GM10847 (cell line): Measurements from ENCODE around the gene DHRS1.

Experiments used
- POLR2A ChIP-seq: IDR thresholded peaks from 2 replicates; pipeline ENCODE4 v1.6.1; 2011; ENCODE audit not compliant: insufficient read length; ENCODE audit errors: extremely low read depth

The DHRS1 gene

GRCh38 chr14:24315807-24316596 is 16.4 kb upstream of the DHRS1 start:
- no peak for TF ChIP-seq POLR2A

GRCh38 chr14:24315243-24315806 is 15.7 kb upstream of the DHRS1 start:
- TF ChIP-seq POLR2A = no peak

DNA sequence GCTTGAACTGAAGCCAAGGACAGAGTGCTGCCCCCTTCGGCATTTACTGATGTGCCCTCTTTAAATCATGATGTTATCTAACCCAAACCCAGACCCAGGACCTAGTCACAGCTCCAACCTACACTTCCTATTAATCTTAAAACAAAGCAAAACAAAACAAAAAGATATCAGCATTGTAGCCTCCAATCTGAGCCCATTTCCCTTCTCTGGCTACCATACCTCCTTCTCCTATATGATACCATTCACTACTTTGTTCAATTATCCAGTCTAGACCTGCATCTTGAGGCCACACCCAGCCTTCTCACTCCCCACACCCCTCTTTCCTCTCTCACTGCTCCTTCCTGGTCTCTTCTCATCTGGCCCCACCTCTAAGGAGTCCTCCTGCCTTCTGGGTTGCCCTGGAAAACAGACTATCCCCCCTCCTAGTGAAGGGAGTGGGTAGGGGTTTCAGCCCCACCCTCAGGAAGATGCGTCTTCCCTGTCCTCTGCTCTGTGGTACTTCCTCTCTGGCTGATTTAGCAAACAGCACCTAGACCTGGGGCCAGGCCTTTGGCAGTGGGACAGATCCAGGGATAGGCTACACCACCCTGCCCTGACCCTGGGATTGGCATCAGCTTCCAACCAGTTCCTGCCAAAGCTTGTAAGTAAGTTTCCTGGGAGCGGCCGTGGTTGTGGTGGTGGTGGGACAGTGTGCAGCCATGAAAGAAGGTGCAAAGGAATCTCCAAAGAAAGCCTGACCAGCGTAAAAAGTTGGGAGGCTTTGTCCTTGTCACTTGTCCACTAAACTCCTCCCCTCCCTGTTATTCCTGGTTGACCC is 15.0 kb upstream of the DHRS1 start:
- TF ChIP-seq POLR2A = no peak

DNA sequence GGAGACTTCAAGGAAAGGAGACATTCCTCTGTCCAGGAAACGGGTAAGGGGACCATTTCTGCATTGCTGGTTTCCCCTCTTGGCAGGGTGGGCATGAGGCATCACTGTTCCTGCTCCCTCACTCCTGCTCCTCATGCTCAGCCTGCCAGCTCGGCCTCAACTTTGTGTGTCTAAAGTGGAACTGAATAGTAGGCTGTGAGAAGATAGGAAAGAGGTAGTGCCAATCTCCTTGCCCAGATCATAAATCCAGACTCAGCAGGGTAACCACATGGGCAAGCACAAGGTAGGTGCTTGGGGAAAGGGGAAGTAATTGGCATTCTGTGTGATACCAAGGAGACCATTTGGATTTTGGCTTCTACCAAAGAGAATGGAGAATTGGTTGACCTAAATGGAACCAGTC is 14.3 kb upstream of the DHRS1 start:
- TF ChIP-seq POLR2A = no peak

- no peak for TF ChIP-seq POLR2A
Measured at GRCh38 chr14:24312736-24313507, 13.3 kb upstream of the DHRS1 start.

DNA sequence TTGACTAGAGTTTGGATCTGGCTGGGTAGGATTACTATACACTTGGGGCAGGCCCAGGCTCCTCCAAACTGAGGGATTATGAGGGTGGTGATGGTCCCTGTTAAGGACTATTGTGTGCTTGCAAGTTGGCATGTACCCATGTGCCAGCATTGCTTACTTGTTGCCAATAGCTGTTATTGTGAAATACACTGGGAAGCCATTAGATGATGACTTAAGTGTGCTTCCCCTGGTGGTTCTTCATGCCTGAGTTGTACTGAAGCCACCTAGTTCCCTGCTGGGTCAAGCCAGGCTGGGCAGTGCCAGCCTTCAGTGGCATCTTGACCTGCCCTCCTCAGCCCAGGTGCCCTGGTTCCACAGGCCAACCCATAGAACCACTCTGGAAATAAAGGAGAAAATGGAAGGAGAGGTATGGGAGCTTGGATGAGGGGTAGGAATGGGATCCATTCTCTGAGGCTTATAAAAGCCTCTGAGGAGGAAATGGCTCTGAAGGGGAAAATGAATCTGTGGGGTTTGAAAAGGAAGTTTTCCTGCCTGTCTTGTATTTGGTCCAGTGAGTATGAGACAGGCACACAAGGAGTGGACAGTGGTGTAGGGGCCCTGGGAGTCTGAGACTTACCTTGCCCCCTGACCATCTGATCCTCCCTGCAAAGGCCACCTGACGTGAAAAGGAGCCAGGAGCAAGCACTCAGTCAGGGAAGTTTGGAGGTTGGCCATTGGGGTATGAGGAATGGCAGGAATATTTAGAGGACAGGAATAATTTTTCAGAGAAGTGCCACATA is 12.4 kb upstream of the DHRS1 start:
- no peak for TF ChIP-seq POLR2A

DNA sequence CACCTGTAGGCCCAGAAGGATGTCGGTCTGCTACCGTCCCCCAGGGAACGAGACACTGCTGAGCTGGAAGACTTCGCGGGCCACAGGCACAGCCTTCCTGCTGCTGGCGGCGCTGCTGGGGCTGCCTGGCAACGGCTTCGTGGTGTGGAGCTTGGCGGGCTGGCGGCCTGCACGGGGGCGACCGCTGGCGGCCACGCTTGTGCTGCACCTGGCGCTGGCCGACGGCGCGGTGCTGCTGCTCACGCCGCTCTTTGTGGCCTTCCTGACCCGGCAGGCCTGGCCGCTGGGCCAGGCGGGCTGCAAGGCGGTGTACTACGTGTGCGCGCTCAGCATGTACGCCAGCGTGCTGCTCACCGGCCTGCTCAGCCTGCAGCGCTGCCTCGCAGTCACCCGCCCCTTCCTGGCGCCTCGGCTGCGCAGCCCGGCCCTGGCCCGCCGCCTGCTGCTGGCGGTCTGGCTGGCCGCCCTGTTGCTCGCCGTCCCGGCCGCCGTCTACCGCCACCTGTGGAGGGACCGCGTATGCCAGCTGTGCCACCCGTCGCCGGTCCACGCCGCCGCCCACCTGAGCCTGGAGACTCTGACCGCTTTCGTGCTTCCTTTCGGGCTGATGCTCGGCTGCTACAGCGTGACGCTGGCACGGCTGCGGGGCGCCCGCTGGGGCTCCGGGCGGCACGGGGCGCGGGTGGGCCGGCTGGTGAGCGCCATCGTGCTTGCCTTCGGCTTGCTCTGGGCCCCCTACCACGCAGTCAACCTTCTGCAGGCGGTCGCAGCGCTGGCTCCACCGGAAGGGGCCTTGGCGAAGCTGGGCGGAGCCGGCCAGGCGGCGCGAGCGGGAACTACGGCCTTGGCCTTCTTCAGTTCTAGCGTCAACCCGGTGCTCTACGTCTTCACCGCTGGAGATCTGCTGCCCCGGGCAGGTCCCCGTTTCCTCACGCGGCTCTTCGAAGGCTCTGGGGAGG is 11.3 kb upstream of the DHRS1 start, which contains the start of gene LTB4R:
Gene LTB4R (plus strand): TSS at position 857 of the 959 bp plus-strand sequence. CDS start 4,150 bp downstream, outside the sequence.
- TF ChIP-seq POLR2A = peak; percentile 39

GRCh38 chr14:24310265-24310645 is 10.7 kb upstream of the DHRS1 start:
- TF ChIP-seq POLR2A = no peak

DNA sequence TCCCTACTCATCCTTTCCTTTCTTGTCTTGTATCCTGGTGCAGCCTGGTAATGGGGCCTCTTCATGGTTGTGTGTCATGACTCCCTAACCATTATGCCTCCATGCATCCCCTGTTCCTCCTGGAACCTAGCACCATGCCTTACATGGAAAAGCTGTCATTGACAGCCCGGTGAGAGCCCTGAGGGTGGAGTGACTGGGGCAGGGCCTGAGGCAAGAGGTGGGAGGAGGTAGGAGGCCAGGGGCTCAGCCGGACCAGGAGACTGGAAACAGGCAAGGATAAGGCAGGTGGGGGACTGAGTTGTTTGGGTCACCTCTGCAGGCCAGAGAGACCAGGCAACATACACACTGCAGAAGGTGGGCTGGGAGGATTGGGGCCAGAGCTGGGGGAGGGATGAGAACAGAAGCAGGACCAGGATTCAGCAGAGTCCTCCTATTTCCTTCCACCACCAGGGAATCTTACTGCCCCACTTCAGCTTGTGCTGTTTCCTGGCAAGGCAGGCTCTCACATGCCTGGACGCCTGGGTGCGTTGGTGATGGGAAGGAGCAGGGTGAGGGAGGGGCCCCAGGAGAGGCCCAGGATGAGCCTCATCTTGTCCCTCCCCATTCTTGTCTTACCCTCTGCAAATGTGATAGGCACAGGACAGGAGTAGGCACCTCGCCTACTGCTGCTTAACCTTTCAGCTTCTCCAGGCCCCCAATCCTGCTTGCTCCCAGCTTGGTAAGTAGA is 10.1 kb upstream of the DHRS1 start, which contains the start of gene LTB4R2:
Gene LTB4R2 (plus strand): TSS at position 603 of the 727 bp plus-strand sequence. CDS start 525 bp downstream, outside the sequence.
- no peak for TF ChIP-seq POLR2A

DNA sequence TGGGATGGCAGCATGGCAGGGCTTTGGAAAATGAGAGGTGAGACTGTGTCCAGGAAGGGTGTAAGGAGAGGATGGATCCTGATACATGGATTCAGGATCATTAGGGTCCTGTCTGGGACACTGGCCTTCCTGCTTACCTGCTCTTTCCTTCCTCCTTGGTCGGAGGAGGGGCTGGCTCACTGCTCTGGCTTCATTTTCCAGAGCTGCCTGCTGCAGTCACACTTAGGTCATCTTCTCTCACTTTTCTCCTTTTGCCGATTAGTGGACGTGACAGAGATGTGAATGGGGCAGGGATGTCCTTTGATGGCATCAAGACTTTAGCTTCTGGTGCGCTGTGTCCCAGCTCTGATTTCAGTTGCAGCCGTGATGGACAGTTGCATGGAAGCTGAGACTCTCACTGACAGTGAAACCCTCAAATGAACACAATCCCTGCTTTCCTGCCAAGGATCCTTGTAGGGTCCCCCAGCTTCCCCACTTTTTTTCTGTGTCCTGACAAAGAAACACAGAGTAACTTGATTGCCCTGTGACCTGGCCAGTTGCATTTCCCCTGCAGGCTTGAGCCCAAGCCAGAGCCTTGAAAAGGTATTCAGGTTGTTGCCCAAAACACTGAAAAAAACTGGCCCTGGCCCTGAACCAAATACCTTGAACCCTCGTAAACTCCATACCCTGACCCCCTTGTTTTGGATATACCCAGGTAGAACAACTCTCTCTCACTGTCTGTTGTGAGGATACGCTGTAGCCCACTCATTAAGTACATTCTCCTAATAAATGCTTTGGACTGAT is 9.0 kb upstream of the DHRS1 start:
- TF ChIP-seq POLR2A = no peak

DNA sequence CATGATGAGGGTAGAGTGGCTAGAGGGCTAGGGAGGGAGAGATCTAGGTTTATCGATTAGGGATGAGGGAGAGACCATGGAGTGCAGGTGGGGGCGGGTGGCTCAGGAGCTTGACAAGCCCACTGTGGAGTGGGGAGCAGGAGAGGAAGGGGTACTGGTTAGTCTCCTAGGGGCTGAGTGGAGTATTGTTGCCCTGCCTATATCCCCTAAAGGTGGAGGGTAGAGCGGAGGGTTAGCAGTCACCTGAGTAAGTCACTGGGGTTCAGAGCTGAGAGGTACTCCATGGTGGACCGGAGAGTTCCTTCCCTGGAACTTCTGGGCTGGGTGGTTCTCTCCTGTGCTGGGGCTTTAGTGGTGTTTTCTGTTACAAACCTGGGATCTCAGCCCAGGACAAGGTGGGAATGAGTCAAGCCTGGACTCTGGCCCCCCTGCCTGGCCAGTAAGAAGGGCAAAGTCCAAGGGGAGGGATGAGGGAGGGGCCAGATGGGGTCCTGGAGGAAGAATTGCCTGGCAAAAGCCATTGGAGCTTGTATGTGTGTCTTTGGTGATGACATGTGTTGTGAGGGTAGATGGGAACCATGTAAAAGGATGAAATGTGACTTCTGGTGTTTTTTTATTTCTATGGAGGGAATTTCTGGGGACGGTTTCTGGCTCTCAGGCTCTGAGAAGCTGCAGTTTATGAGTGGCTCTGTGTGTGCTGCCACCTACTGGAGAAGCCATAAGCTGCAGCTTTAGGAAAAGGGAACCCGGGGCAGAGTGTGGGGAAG is 8.2 kb upstream of the DHRS1 start, which contains the start of gene CIDEB:
Gene CIDEB (minus strand): TSS at position 403 of the 767 bp plus-strand sequence. CDS start 119 bp downstream, at position 284.
- no peak for TF ChIP-seq POLR2A
